Activated CD8-positive, alpha-beta memory T cell treated with anti-CD3 and anti-CD28 coated beads for 1 hour (primary cell): ENCODE measurements around the gene RAET1G.
"Not testable (repeated sequence)": the region's sequence is repeated elsewhere in the genome, so short reads cannot be mapped to it uniquely, and the experiment has no call there.

ENCODE experiments used
- DNase-seq, 2 donors: peaks; one replicate each; pipeline ENCODE4 v3.0.0-alpha.2; 2020; ENCODE audit warnings: low read depth in 1 of 2; ENCODE audit errors: extremely low read depth in 1 of 2

Gene RAET1G

DNA sequence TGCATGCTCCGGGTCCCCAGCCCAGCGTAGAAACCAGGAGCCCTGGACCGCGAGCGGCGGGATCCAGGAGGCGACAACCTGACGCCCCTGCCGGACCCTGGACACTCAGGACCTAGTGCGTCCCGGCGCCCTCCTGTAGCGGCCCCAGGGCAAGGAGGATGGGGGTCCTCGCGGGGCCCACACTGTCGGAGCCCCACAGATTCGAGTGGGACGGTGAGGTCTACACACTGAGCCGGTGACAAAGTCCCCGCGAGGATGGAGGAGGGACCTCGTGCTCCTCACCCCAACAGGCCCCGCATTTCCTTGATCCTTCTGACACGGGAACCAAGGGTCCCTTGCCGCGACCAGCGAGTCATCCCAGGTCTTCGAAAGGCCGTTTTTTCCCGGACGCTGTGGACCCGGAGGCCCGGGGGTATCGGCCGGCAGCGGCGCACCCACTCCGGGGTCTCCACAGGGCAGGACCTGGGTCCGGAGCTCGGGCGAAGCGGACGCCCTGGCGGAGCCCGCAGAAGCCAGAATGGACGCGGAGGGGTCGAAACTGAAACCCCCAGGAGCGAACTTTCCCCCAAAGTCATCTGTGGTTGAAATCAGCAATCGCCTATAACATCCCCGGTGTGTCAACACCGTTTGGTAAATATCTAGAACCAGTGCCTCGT, 31.5 kb upstream of the RAET1G start:
- DNase-seq, result not testable (repeated sequence)

DNA sequence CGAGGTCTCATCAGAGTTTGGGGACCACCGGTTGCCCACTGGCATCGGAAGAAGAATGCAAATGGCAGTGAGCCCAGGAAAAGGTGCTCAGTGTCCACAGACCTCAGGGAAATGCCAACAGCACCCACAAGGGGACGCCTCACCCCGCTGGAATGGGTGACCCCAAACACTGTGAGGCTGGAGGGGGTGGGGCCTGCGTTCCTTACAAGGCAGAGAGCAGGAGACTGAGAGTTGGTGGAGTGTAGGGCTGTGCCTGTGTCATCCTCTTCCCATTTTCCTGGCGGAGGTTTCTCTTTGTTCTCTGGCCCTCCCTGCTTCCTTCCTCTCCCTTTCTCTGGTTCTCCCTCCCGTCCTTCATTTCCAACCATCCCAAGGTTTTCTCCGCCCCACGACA, 31.0 kb upstream of the RAET1G start:
- not testable (repeated sequence) for DNase-seq

DNA sequence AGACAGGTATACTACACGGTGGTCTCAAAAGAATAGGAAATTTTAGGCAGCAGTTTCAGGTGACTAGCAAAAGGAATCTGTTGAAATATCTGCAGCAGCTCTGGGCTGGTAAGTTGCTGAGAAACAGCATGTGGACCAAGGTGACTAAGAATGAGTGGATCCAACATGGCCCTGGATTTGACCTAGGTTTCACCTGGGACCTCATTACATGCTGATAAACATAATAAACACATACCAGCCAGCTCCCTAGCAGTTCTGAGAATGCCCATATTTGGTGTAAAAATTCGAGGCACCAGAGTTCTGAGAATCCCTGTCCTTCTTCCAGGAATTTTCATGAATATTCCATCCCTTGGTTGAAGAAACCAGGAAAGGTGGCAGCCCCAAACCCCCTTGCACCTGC, 30.5 kb upstream of the RAET1G start:
- DNase-seq, result not testable (repeated sequence)

DNA sequence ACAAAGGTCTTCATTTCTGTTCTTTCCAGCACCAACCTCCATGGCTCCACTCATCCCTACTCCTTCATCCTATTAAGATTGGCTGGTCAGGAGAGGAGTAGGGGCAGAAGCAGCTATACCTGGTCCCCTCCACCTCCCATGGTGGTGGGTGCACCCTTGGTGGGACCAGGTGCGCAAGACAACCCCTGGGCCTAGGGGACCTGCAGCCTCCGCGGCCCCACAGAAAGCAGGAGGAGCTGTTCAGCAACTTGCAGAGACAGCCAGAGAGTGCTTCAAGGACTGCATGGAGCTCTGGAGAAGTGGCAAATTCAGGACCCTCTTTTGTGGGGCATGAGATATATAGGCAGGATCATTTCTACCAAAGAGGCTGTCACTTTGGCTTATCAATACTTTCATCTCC, 28.7 kb upstream of the RAET1G start:
- DNase-seq, result no peak

DNA sequence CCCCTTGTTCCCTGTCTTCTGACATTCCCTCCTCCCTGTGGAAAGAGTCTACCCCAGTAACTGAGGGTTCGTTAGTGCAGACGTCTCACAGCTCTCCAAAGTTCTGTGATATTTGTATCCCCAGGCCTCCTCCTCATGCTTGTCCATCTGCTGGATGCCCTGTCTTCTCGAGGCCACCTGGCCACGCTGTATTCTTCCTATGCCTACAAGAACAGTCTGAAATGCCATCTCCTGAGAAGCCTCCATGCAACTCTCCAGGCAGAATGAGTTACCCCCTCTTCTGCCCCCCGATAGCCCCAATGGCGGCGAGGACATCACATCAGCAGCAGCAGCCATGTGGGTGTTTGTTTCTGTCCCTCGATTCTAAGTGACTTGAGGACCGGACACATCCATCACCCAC, 28.2 kb upstream of the RAET1G start:
- no peak for DNase-seq

DNA sequence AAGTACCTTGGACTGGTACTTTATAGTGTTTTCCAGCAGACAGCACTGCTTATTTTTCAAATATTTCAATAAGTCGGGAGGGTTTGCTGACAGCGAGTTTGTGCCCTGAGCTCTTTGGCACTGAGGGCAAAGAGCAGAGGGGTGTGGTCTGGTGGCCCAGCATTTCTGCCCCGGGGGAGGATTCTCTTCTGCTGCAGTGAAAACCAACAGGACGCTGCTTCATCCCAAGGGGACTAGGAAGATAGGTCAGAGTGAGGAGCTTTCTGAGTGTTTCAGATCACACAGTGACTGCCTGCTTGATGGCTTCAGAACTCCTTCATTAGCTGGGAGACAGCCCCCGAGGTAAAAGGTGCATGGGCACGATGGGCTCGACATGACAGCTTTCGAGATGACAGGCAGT, 27.5 kb upstream of the RAET1G start:
- DNase-seq, result no peak

DNA sequence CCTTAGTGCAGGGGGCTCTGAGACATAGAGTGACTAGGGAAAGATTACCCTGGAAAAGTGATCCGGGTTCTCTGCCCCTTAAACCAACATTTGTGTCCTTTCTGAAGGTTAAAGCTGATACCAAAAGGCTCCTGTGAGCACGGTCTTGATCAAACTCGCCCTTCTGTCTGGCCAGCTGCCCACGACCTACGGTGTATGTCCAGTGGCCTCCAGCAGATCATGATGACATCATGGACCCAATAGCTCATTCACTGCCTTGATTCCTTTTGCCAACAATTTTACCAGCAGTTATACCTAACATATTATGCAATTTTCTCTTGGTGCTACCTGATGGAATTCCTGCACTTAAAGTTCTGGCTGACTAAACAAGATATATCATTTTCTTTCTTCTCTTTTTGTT, 25.7 kb upstream of the RAET1G start:
- no peak for DNase-seq

DNA sequence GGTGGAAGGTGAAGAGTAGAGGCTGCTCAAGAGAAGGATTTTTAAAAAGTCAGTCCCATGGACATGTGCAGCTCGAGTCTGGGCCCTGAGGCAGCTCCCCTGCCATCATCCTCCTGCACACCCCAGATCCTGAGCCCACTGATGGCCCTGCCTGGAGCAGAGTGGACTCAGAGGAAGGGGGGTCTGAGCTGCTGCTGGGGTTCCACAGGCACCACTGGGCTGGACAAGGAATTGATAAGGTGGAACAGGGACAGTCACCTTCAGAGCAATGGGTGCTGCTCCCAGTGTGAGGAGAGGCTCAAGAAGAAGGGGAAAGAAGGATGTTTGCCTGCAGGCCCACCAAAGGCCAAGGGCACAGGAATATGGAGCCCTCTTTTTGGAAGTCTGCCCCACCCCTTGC, 25.1 kb upstream of the RAET1G start:
- no peak for DNase-seq

DNA sequence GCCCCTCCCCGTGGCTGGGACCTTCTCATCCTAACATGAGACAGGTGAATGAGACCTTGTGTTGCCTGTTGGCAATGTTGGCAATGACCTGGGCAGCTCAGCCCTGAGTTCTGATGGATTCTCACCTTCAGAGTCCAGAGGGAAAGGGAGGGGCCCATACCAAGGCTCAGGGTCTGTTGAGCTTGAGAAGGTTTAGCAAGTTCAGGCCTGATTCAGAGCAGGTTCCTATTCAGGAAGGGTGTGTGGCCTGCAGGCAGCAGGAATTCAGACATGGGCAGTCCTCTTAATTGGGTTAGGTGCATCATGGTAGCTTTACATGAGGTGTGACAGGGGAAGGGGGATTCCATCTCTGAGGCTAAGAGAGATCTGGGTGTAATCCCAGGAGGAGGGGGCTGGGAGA, 24.6 kb upstream of the RAET1G start:
- not testable (repeated sequence) for DNase-seq

DNA sequence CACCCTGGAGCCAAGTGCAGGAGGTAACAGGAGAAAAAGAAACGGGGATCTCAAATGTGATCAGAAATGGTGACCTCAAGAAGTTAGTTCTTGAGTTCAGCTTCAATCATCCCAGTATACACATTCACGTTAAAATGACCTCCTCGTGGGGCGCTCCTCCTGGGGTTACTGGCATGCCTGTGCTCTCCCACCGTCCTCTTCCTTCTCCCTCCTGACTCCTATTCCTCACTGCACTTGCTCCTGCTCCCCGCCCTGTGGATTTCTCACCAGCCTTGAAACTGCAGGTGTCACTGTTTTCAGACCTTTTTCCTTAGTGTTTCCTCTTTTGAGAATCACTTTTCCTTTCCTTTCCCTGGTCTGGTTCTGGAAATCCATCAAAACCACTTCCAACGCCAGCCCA, 23.7 kb upstream of the RAET1G start:
- not testable (repeated sequence) for DNase-seq

DNA sequence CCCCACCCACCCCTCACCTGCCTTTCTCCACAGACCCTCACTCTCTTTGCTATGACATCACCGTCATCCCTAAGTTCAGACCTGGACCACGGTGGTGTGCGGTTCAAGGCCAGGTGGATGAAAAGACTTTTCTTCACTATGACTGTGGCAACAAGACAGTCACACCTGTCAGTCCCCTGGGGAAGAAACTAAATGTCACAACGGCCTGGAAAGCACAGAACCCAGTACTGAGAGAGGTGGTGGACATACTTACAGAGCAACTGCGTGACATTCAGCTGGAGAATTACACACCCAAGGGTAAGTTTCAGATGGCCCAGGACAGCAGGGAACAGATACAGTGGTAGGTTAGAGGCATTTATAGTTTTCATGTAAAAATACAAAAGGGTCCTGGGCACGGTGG, 22.4 kb upstream of the RAET1G start:
- not testable (repeated sequence) for DNase-seq

DNA sequence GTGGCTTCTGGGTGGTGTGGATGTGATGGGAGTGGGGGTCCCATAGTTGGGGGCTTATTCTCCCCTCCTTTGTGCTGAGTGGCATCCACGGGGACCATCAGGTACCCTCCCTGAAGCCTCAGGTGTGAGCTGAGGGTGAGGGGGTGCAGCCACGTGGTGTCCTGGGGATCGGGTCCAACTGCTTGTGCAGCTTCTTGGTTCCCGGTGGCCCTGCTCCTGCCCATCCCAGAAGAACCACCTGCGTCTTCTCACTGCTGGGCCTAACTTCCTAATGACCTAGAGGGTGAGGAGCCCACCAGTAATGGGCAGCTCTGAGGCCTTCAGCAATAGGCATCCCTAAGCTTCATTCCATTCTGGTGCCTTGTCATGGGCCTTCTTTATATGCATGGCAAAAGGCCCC, 20.4 kb upstream of the RAET1G start:
- DNase-seq, result not testable (repeated sequence)

DNA sequence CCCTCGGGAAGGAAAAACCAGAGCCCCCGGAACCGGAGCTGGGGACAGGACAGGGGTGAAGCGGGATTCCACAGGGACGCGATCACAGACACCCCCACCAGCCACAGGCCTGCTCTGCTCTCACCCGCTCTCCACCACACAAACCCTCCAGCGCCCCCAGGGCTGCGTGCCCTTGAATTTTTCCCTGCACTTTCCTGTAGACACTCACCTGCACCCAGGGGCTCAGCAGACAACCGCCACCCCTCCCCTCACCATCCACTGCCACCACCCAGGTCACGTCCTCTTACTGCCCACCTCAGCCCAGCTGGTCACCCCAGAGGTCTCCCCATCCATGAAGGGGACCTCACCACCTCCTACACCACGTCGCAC, 19.5 kb upstream of the RAET1G start:
- DNase-seq, result no peak

DNA sequence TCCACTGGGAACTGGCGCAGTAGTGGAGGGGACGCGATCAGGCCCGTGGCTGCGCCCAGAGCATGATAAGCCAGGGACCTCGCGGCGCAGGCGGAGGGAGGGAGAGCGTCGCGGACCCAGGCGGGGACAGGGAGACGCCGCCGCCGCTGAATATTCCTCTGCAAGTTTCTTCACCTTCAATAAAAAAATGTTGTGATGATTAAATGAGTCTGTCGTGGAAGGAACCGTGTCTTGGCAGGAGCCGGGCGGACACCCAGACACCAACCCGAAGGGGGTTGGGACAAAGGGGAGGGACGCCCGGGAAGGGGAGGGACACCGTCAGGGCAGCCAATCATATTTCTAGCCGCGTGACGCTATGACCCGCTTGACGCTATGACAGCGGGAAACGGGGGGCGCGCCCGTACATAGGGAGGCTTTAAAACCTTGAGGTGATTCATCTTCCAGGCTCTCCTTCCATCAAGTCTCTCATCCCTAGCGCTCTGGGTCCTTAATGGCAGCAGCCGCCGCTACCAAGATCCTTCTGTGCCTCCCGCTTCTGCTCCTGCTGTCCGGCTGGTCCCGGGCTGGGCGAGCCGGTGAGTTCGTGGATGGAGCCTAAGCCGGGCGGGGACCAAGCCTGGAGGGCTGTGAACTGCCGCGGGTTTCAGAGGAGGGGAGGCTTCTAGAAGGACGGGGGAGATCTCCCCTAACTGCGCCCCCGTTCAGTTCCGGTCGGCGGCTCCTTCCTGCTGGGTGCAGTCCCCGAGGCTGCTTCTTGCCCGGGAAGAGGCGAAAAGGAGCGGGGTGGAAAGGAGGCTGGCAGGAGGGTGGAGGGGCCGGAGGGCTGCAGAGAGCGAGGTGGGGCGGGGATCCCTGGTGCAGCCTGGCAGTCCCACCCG, 18.9 kb upstream of the RAET1G start, which contains the start of gene ULBP2:
Gene ULBP2, plus strand, starts transcription at position 432 of the 878 bp plus-strand sequence. Its CDS starts 59 bp downstream, at position 491.
- peak; percentile 80 to 91 for DNase-seq

DNA sequence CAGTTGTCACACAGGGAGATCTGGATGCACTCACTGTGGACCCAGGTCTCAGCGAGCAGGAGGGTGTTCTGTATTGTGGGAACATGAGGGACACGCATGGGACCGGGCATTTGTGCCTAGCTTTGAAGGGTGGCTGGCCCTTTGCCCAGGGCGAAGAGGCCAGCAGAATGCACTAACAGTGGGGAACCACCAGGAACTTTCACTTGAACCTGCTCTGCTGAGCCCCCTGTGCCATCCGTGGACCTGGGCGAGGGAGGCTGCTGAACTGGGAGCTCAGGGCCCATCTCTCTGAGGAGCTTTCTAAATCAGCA, 17.7 kb upstream of the RAET1G start:
- DNase-seq, result no peak

DNA sequence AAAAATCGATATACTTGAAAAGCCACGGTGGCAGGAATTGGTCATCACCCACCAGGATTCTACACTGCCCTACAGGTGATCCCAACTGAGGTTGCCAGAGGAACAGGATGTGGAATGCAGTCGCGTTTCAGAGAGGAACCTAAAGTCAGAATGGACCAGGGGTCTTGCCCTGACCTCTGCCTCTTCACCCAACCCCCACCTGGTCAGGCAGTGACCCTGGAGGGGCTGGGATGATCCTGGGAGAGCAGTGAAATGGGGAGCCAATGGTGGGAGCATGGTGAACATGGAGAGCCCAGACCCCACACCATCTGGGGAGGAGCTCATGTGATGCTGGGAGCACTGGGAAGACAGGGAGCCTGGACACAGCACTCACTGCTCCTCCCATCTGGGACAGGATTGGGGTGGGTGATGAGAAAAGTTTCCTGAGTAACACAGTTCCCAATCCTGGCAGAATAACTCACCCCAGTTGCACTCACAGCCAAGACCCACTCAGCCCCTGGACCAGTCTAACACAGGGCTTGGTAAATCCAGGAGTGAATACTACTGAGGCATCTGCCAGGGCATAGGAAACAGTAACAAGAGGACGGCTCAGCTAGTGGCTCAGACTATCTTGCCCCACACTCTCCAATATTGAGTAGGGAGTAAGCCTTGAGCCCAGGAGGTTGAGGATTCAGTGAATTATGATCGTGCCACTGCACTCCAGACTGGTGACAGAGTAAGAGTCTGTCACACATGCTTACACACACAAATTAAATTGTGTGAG, 17.2 kb upstream of the RAET1G start:
- no peak for DNase-seq

DNA sequence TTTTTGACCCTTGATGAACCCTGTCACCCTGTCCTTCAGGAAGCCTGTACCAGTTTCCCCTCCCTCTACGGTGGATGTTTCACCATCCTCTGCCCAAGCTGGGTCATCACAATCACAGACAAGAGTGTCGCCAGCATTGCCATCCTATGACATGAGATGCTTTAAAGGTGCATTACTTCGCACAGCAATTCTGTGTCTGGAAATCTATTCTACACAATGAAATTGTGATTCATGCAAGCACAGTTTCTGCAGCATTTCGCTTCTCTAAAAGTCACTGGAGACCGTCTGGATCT, 16.4 kb upstream of the RAET1G start:
- DNase-seq, result no peak

DNA sequence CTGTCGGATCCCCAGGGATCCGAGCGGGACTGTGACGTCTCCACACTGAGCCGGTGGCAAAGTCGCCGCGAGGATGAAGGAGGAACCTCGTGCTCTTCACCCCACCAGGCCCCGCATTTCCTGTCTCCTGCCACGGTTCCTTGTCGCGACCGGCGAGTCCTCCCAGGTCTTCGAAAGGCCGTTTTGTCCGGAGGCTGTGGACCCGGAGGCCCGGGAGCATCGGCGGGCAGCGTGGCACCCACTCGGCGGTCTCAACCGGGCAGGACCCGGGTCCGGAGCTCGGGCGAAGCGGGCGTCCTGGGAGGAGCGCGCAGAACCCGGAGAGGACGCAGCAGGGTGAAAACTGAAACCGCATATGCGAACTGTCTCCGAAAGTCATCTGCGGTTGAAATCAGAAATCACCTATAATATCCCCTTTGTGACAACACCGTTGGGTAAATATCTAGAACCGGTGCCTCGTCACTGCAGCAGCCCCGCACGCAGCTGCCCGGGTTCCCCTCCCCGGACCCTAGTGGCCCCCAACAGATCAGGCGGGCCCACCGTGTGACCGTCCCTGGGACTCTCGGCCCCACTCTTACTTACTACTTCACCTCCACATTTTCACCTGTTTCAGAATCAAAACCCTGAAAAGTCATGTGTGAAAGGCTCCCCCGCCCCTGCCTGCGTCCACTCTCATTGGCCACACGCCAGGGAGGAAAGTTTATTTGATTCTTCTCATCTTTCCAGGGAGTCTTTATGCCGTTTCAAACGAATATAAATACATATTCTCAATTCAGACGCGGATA, 15.8 kb upstream of the RAET1G start:
- DNase-seq, result no peak

DNA sequence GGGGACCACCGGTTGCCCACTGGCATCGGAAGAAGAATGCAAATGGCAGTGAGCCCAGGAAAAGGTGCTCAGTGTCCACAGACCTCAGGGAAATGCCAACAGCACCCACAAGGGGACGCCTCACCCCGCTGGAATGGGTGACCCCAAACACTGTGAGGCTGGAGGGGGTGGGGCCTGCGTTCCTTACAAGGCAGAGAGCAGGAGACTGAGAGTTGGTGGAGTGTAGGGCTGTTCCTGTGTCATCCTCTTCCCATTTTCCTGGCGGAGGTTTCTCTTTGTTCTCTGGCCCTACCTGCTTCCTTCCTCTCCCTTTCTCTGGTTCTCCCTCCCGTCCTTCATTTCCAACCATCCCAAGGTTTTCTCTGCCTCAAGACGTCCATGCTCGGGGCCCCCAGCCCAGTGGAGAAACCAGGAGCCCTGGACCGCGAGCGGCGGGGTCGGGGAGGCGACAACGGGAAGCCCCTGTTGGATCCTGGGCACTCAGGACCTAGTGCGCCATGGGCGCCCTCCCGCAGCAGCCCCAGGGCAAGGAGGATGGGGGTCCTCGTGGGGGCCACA, 15.2 kb upstream of the RAET1G start:
- DNase-seq, result not testable (repeated sequence)

DNA sequence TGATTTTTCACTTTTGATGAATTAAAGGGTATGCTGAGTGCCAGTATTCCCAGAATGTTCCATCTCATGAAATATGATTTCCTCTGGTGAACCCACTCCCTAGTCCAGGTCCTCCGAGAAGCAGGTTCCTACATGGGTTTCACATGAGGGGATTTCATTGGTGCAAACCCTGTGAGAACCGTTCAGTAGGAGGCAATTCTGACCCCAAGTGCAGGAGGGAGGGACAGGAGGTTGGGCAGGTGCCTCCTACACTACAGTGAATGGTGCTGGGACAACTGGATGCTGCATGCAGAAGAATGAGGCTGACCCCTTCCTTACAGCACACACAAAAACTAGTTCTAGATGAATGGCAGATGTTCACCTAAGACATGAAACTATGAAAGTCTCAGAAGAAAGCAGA, 13.8 kb upstream of the RAET1G start:
- no peak for DNase-seq

DNA sequence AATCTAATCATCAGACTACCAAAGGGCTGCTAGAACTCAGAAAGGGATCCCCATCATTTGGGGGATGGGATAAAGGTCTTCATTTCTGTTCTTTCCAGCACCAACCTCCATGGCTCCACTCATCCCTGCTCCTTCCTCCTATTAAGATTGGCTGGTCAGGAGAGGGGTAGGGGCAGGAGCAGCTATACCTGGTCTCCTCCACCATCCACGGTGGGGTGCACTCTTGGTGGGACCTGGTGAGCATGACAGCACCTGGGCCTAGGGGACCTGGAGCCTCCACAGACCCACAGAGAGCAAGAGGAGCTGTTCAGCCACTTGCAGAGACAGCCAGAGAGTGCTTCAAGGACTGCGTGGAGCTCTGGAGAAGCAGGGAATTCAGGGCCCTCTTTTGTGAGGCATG, 12.7 kb upstream of the RAET1G start:
- no peak for DNase-seq
